ENCODE measurements around the gene HARS1.
"Not testable (repeated sequence)": the region's sequence is repeated elsewhere in the genome, so short reads cannot be mapped to it uniquely, and the experiment has no call there.

The HARS1 gene

DNA sequence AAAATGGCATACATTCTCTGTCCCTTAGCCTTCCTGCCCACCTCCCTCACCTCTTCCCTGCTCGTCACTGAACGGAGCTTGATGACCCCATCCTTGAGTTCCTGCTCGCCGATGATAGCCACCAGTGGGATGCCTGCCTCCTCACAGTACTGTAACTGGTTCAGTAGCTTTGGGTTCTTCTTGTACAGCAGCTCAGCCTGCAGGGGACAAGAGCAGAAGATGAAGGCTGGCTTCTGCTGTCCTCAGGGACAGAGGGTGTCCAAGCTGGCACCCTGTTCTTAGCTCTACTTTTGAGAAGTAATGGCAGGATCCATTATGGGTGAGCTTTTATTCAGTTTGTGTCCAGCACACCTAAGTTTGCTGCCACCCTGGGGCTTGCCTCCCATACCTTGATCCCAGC lies 16.5 kb downstream of the HARS1 start:
- H3K4me3 ChIP-seq (ENCODE audit: low read depth, low read length): no peak overlapping the region
- in situ Hi-C loops (cut with HindIII; ENCODE audit: low sequenced_read_pairs): no loop called here
- TF ChIP-seq, protein P1, sequence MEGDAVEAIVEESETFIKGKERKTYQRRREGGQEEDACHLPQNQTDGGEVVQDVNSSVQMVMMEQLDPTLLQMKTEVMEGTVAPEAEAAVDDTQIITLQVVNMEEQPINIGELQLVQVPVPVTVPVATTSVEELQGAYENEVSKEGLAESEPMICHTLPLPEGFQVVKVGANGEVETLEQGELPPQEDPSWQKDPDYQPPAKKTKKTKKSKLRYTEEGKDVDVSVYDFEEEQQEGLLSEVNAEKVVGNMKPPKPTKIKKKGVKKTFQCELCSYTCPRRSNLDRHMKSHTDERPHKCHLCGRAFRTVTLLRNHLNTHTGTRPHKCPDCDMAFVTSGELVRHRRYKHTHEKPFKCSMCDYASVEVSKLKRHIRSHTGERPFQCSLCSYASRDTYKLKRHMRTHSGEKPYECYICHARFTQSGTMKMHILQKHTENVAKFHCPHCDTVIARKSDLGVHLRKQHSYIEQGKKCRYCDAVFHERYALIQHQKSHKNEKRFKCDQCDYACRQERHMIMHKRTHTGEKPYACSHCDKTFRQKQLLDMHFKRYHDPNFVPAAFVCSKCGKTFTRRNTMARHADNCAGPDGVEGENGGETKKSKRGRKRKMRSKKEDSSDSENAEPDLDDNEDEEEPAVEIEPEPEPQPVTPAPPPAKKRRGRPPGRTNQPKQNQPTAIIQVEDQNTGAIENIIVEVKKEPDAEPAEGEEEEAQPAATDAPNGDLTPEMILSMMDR (IDR thresholded peaks at IDR 0.05; ENCODE audit: low read depth, low read length): no peak
- no peak for DNase-seq (ENCODE audit: low read depth, low spot score)

DNA sequence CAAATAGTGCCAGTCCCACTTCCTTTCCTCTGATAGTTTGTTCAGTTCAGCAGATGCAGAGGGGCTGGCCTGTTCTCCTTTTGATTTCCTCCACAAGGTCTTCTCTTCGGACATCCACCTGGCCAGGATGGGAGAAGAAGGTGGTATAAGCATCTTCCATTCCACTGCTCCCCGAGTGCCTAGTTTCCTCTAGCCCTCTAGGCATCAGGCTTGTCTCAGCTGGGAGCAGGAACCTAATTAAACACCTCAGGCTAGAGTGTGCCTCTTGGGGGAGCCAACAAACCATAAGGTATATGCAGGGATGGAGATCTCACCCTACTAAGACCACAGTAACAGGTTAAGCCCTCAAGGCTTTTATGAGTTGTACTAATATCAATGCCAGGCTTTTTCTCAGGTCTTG lies 17.0 kb downstream of the HARS1 start:
- no peak for DNase-seq (ENCODE audit: low read depth, low spot score)
- in situ Hi-C loops (cut with HindIII; ENCODE audit: low sequenced_read_pairs): no loop called here
- no peak overlapping the region for H3K4me3 ChIP-seq (ENCODE audit: low read depth, low read length)
- TF ChIP-seq, protein P1 (IDR thresholded peaks at IDR 0.05; ENCODE audit: low read depth, low read length): no peak

DNA sequence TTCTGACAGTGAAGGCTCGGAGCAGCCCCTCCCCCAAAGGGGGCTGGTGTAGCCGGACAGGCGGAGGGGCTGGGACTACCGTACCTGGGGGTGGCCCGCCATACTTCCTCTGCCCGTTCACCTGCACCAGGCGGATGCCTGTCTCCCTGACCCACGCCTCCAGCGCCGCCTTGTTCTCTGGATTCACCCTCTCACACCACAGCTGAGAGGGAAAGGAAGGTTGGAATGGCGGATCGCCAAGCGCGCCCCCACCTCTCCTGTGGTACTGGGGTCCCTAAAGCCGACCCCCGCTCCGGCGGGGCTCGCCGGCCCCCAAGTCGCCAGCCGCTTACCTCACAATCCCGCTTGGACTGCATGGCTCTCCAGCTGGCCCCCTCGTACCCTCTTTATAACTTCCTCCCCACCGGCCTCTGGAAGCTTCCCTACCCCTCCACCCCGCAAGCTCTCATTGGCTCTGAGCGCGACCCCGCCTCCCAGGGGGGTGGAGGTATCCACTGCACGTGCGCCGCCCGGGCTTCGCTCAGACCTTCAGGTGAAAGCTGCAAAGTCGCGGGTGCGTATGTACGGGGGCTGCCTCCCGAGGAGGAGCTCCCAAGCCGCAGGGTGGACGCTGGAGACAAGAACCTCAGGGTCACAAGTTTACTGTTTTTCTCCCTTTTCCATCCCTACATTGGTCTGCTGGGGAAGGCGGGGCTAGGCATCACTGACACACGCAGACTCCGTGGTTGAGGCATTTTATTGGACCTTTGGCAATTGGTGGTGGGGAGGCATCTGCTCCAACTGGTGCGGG lies 17.8 kb downstream of the HARS1 start, which contains the start of gene DND1:
DND1 (minus strand) TSS at position 390 of the 790 bp plus-strand sequence; CDS start at position 356, 34 bp downstream.
- DNase-seq (ENCODE audit: low read depth, low spot score): no peak
- no peak within 1 kb of the TSS for H3K4me3 ChIP-seq (ENCODE audit: low read depth, low read length)
- TF ChIP-seq, protein P1 (IDR thresholded peaks at IDR 0.05; ENCODE audit: low read depth, low read length): no peak
- in situ Hi-C loops (cut with HindIII; ENCODE audit: low sequenced_read_pairs): no loop called here

DNA sequence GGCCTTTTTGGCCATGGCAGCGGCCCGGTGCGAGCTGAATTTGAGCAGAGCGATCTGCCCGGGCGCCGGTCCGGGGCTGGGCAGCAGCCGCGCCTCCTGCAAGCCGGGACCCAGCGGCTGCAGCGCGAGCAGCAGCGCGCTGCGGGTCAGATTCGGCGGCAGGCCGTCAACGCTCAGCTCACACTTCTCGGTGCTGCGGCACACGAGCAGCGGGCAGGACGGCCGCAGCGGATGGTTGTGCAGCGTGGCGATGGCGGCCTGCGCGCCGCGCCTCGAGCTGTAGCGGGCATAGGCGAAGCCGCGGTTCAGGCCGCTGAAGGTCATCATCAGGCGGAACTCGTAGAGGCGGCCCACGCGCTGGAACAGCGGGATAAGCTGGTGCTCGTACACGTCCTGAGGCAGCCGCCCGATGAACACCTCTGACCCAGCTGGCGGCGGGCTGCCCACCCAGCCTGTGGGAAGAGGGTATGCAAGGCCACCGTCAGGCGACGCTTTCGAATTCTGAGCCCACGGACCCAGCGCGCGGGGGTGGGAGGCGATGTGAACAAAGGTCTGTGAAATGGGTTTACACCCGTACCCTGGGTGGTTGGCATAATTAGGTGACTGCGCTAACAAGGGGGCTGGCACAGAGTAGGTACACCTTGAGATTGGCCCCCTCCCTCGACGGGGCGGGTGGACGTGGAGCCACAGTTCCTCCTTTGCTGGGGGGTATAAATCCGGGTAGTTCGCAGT lies 18.5 kb downstream of the HARS1 start:
- in situ Hi-C loops (cut with HindIII; ENCODE audit: low sequenced_read_pairs): no loop called here
- TF ChIP-seq, protein P1 (IDR thresholded peaks at IDR 0.05; ENCODE audit: low read depth, low read length): no peak
- no peak for DNase-seq (ENCODE audit: low read depth, low spot score)
- no peak overlapping the region for H3K4me3 ChIP-seq (ENCODE audit: low read depth, low read length)

DNA sequence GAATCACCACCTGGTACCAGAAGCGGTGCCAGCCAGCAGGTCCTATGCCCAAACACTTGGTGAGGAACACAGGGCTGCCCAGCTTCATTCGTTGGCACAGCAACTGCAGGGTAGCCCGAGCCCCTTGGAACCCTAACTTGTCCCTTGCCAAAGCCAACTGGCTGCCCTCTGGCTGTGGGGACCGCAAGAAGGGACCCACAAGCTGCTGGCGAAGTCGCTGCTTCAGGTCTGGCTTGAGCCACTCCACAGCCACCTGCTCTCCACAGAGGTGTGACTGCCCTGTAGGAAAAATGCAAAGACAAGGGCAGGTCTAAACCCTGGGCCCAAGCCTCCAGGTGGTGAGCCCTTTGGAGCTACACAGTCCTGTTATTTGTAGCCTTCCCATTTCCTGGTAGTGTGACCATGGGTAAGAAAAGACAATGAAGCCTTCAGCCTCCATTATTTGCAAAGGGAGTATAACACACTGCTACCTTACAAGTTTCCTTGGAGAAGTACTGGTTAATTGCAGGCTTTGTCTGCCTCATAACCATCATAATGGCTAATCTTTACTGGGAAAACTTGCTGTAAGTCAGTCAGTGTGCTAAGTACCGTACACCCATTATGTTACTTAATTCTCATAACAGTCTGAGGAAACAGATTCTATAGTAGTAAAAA lies 19.6 kb downstream of the HARS1 start:
- no peak overlapping the region for H3K4me3 ChIP-seq (ENCODE audit: low read depth, low read length)
- TF ChIP-seq, protein P1 (IDR thresholded peaks at IDR 0.05; ENCODE audit: low read depth, low read length): no peak
- DNase-seq (ENCODE audit: low read depth, low spot score): no peak
- in situ Hi-C loops (cut with HindIII; ENCODE audit: low sequenced_read_pairs): no loop called here

DNA sequence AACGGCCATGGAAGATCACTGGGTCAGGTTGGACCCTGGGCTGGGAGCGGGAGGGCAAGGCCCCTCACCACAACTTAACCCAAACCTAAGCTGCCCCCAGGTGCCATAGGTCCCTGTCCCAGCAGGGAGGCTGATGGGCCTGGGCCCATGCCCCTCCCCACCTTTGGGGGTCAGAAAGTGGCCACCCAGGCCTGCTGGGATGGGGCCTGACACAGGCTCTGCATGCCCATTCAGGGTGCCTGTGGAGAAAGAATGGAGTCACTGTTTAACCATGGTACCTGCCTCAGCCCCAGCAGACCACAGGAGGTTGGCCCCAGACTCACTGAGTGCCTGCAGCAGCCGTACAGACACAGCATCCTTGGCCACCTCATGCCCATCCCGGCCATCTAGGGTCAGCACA lies 20.1 kb downstream of the HARS1 start:
- H3K4me3 ChIP-seq (ENCODE audit: low read depth, low read length); in situ Hi-C loops (cut with HindIII; ENCODE audit: low sequenced_read_pairs); DNase-seq (ENCODE audit: low read depth, low spot score): not testable (repeated sequence)
